ENCODE results near the gene CACNA2D3.

Gene CACNA2D3

DNA sequence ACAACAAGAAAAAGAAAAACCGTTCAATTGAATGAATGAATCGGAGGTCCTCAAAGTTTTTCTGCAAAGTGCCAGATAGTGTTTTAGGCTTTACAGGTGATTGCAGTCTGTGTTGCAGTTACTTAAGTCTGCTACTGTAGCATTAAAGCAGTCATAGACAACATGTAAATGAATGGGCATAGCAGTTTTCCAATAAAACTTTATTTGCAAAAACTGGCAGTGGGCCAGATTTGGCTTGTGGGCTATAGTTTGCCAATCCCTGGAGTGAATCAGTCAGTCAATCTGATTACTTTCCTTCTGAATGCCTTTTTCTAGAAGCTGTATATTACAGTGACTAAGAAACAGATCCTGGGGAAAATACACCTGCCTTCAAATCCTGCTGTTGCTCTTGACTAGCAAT lies 562.9 kb downstream of the CACNA2D3 start:
- H3K4me1 ChIP-seq: no peaks in the 10 kb centered on the region
- no peaks in the 10 kb centered on the region for H3K9me3 ChIP-seq (ENCODE audit: control insufficient read depth, low read length)
- H3K27ac ChIP-seq: no peak overlapping the region
- no peak overlapping the region for H3K4me2 ChIP-seq (ENCODE audit: low read length)
- no peaks in the 10 kb centered on the region for H3K27me3 ChIP-seq (ENCODE audit: control insufficient read depth, insufficient read depth, low read length)
- H3K79me2 ChIP-seq: no peaks in the 10 kb centered on the region
- no peak overlapping the region for H3K4me3 ChIP-seq (ENCODE audit: low read depth, low read length)
- no peak overlapping the region for H3K9ac ChIP-seq
- H2AFZ ChIP-seq: no peak overlapping the region
- TF ChIP-seq, protein P1, sequence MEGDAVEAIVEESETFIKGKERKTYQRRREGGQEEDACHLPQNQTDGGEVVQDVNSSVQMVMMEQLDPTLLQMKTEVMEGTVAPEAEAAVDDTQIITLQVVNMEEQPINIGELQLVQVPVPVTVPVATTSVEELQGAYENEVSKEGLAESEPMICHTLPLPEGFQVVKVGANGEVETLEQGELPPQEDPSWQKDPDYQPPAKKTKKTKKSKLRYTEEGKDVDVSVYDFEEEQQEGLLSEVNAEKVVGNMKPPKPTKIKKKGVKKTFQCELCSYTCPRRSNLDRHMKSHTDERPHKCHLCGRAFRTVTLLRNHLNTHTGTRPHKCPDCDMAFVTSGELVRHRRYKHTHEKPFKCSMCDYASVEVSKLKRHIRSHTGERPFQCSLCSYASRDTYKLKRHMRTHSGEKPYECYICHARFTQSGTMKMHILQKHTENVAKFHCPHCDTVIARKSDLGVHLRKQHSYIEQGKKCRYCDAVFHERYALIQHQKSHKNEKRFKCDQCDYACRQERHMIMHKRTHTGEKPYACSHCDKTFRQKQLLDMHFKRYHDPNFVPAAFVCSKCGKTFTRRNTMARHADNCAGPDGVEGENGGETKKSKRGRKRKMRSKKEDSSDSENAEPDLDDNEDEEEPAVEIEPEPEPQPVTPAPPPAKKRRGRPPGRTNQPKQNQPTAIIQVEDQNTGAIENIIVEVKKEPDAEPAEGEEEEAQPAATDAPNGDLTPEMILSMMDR (IDR thresholded peaks at IDR 0.05): no peak
- no peaks in the 10 kb centered on the region for H3K36me3 ChIP-seq (ENCODE audit: control insufficient read depth, insufficient read depth, low read length)

DNA sequence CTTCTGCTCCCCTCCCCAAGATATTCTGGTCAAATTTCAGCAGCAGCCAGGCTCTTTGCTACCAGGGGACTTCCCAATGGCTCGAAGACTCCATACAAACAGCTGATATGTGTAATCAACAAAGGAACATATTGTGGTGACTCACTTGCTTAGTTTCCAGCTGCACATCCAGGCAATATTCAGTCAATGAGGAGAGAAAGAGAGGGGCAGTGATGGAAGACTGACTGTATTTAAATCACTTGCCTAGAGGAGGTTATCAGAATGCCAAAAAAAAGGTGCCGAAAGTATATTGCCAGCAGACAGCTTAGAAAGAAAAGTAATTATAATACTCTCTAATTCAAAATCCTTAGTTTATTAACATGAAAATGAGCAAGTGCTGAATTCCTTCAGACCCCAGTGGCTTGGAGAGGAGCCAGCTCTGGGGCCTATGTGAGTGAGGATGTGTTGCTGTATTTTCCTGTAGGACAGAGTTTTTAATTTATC lies 569.0 kb downstream of the CACNA2D3 start:
- H3K4me2 ChIP-seq (ENCODE audit: low read length): no peak overlapping the region
- no peaks in the 10 kb centered on the region for H3K27me3 ChIP-seq (ENCODE audit: control insufficient read depth, insufficient read depth, low read length)
- H3K27ac ChIP-seq: no peak overlapping the region
- no peaks in the 10 kb centered on the region for H3K79me2 ChIP-seq
- no peak overlapping the region for H3K4me3 ChIP-seq (ENCODE audit: low read depth, low read length)
- no peaks in the 10 kb centered on the region for H3K36me3 ChIP-seq (ENCODE audit: control insufficient read depth, insufficient read depth, low read length)
- no peak overlapping the region for H2AFZ ChIP-seq
- no peaks in the 10 kb centered on the region for H3K4me1 ChIP-seq
- TF ChIP-seq, protein P1 (IDR thresholded peaks at IDR 0.05): no peak
- H3K9me3 ChIP-seq (ENCODE audit: control insufficient read depth, low read length): no peaks in the 10 kb centered on the region
- no peak overlapping the region for H3K9ac ChIP-seq

DNA sequence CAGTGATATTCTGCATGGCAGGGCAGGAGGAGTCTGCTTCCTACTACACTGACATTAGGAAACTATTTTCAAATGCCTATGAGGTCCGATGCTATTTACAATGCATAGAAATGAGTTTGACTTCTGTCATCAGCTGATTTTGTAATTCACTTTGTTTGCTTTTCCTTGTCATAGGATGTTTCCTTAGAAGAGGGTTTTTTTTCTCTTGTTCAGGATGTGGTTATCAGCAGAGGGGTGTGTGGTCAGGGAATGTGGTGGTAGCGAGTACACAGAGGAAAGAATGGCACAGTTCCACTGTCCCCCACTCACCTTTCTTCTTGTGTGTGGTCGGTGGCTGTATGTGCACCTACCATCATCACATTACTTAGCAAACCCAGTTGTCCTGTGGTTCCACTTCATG lies 574.0 kb downstream of the CACNA2D3 start:
- H3K27me3 ChIP-seq (ENCODE audit: control insufficient read depth, insufficient read depth, low read length): no peaks in the 10 kb centered on the region
- H3K27ac ChIP-seq: no peak overlapping the region
- no peaks in the 10 kb centered on the region for H3K9me3 ChIP-seq (ENCODE audit: control insufficient read depth, low read length)
- no peak overlapping the region for H3K4me3 ChIP-seq (ENCODE audit: low read depth, low read length)
- H3K9ac ChIP-seq: no peak overlapping the region
- no peak overlapping the region for H2AFZ ChIP-seq
- H3K79me2 ChIP-seq: no peaks in the 10 kb centered on the region
- TF ChIP-seq, protein P1 (IDR thresholded peaks at IDR 0.05): no peak
- H3K4me1 ChIP-seq: no peaks in the 10 kb centered on the region
- H3K4me2 ChIP-seq (ENCODE audit: low read length): no peak overlapping the region
- H3K36me3 ChIP-seq (ENCODE audit: control insufficient read depth, insufficient read depth, low read length): no peaks in the 10 kb centered on the region

DNA sequence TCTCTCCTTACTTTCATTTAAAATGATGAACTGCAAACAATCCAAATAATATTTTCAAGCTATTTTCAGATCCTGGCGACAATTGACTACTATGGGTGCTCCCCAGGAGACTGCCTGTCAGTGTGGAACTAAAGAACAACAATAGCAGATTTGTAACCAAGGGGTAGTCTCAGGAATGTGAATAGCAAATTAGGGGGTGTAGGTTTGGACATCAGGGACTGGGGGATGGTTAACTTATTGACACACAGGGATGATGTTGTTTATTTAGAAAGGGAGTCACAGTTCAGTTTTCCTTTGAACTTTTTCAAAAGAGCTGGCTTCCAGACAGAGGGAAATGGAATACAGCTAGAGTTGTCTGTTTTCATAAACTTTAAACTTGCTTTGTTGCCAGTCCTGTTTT lies 575.7 kb downstream of the CACNA2D3 start:
- no peaks in the 10 kb centered on the region for H3K9me3 ChIP-seq (ENCODE audit: control insufficient read depth, low read length)
- H3K4me1 ChIP-seq: no peaks in the 10 kb centered on the region
- H3K4me3 ChIP-seq (ENCODE audit: low read depth, low read length): no peak overlapping the region
- H3K79me2 ChIP-seq: no peaks in the 10 kb centered on the region
- no peak overlapping the region for H3K27ac ChIP-seq
- TF ChIP-seq, protein P1 (IDR thresholded peaks at IDR 0.05): no peak
- no peak overlapping the region for H3K4me2 ChIP-seq (ENCODE audit: low read length)
- no peak overlapping the region for H3K9ac ChIP-seq
- no peak overlapping the region for H2AFZ ChIP-seq
- no peaks in the 10 kb centered on the region for H3K27me3 ChIP-seq (ENCODE audit: control insufficient read depth, insufficient read depth, low read length)
- no peaks in the 10 kb centered on the region for H3K36me3 ChIP-seq (ENCODE audit: control insufficient read depth, insufficient read depth, low read length)

DNA sequence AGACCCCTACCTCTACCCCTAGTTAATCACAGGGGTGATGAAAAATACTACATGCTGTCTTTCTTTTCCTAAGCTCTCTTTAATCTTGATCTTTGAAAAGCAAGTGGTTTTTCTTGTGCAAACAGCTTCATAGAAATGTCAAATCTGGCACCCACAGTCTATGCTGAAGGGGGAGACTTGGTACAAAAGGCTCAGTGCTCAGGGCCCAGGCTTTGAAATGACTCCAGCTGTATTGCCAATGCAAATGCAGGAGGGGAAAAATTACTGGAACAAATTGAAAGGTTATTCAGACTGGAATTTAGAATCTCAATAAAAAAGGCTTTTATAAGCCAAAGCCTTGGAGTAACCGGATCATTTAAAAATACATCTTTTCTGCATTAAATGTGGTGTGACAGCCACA lies 581.6 kb downstream of the CACNA2D3 start:
- no peaks in the 10 kb centered on the region for H3K79me2 ChIP-seq
- TF ChIP-seq, protein P1 (IDR thresholded peaks at IDR 0.05): no peak
- H3K4me1 ChIP-seq: no peaks in the 10 kb centered on the region
- no peak overlapping the region for H3K27ac ChIP-seq
- no peaks in the 10 kb centered on the region for H3K9me3 ChIP-seq (ENCODE audit: control insufficient read depth, low read length)
- H3K4me2 ChIP-seq (ENCODE audit: low read length): no peak overlapping the region
- H3K9ac ChIP-seq: no peak overlapping the region
- no peak overlapping the region for H2AFZ ChIP-seq
- H3K27me3 ChIP-seq (ENCODE audit: control insufficient read depth, insufficient read depth, low read length): no peaks in the 10 kb centered on the region
- H3K36me3 ChIP-seq (ENCODE audit: control insufficient read depth, insufficient read depth, low read length): no peaks in the 10 kb centered on the region
- H3K4me3 ChIP-seq (ENCODE audit: low read depth, low read length): no peak overlapping the region

All from parathyroid adenoma (tissue), 2 donors.